H9 (cell line): ENCODE measurements around the gene PLCL1. TPM values are rescaled to one million over a fixed set of nuclear protein-coding genes. Genes with fewer than 3 reads are reported as not detected.

Experiments used
- DNase-seq: peaks from one replicate; pipeline ENCODE4 v3.0.0-alpha.2; 2017
- H2AFZ ChIP-seq: one replicate; pipeline ENCODE4 v1.6.1; 2013; ENCODE audit warnings: mild to moderate bottlenecking, low read length, control low read depth, moderate library complexity
- H2AK5ac ChIP-seq: 2 replicates; pipeline ENCODE4 v1.6.1; 2013; ENCODE audit warnings: low read length, control low read depth, mixed read lengths; ENCODE audit not compliant: insufficient read length
- H2BK120ac ChIP-seq: one replicate; pipeline ENCODE4 v1.6.1; 2013; ENCODE audit warnings: low read depth, mild to moderate bottlenecking, low read length, control low read depth, inconsistent platforms; ENCODE audit not compliant: poor library complexity, severe bottlenecking
- H2BK12ac ChIP-seq: 2 replicates; pipeline ENCODE4 v1.6.1; 2013; ENCODE audit warnings: low read length, control low read depth, mixed read lengths, low read depth; ENCODE audit not compliant: insufficient read length
- H2BK15ac ChIP-seq: 2 replicates; pipeline ENCODE4 v1.6.1; 2013; ENCODE audit warnings: low read depth, low read length, control low read depth
- H2BK20ac ChIP-seq: one replicate; pipeline ENCODE4 v1.6.1; 2013; ENCODE audit warnings: low read depth, mild to moderate bottlenecking, low read length, control low read depth, inconsistent platforms; ENCODE audit not compliant: poor library complexity, severe bottlenecking
- H2BK5ac ChIP-seq: 2 replicates; pipeline ENCODE4 v1.6.1; 2013; ENCODE audit warnings: low read length, control low read depth, mixed read lengths; ENCODE audit not compliant: insufficient read length
- H3K14ac ChIP-seq: 2 replicates; pipeline ENCODE4 v1.6.1; 2013; ENCODE audit warnings: low read length, control low read depth; ENCODE audit not compliant: insufficient read depth
- H3K18ac ChIP-seq: 2 replicates; pipeline ENCODE4 v1.6.1; 2013; ENCODE audit warnings: low read depth, mild to moderate bottlenecking, mixed read lengths, low read length, control low read depth; ENCODE audit not compliant: insufficient read length
- H3K23ac ChIP-seq: 2 replicates; pipeline ENCODE4 v1.6.1; 2013; ENCODE audit warnings: low read length, control low read depth, mixed read lengths, low read depth; ENCODE audit not compliant: insufficient read length
- H3K23me2 ChIP-seq: 2 replicates; pipeline ENCODE4 v1.6.1; 2013; ENCODE audit warnings: low read depth, mild to moderate bottlenecking, mixed read lengths, low read length, control low read depth; ENCODE audit not compliant: insufficient read length, poor library complexity, severe bottlenecking
- H3K27ac ChIP-seq: 2 replicates; pipeline ENCODE4 v1.5.1; 2013; ENCODE audit warnings: low read length, control low read depth, mixed read lengths, low read depth; ENCODE audit not compliant: insufficient read length
- H3K27me3 ChIP-seq: 2 replicates; pipeline ENCODE4 v1.6.1; 2013; ENCODE audit warnings: low read length, control low read depth, inconsistent platforms; ENCODE audit not compliant: insufficient read depth
- H3K4ac ChIP-seq: 2 replicates; pipeline ENCODE4 v1.6.1; 2013; ENCODE audit warnings: low read depth, mild to moderate bottlenecking, control low read depth, inconsistent platforms, low read length, moderate library complexity
- H3K4me1 ChIP-seq: 2 replicates; pipeline ENCODE4 v1.6.1; 2013; ENCODE audit warnings: low read length, control low read depth, inconsistent platforms; ENCODE audit not compliant: insufficient read depth
- H3K4me2 ChIP-seq: 2 replicates; pipeline ENCODE4 v1.6.1; 2013; ENCODE audit warnings: low read length, control low read depth, mixed read lengths; ENCODE audit not compliant: insufficient read length, insufficient read depth
- H3K56ac ChIP-seq: 2 replicates; pipeline ENCODE4 v1.6.1; 2013; ENCODE audit warnings: low read depth, mild to moderate bottlenecking, mixed read lengths, low read length, control low read depth; ENCODE audit not compliant: insufficient read length
- H3K79me1 ChIP-seq: 2 replicates; pipeline ENCODE4 v1.6.1; 2013; ENCODE audit warnings: low read depth, mild to moderate bottlenecking, moderate library complexity, low read length, control low read depth, inconsistent platforms; ENCODE audit not compliant: insufficient read depth, poor library complexity, severe bottlenecking
- H3K79me2 ChIP-seq: 2 replicates; pipeline ENCODE4 v1.6.1; 2013; ENCODE audit warnings: low read length, control low read depth, inconsistent platforms; ENCODE audit not compliant: insufficient read depth
- H3K9ac ChIP-seq: 2 replicates; pipeline ENCODE4 v1.6.1; 2013; ENCODE audit warnings: low read length, control low read depth, mixed read lengths; ENCODE audit not compliant: insufficient read length; ENCODE audit errors: extremely low read depth
- H3K9me3 ChIP-seq: one replicate; pipeline ENCODE4 v1.6.1; 2013; ENCODE audit warnings: low read depth, low read length, inconsistent platforms; ENCODE audit not compliant: control insufficient read depth
- H3T11ph ChIP-seq: one replicate; pipeline ENCODE4 v1.6.1; 2013; ENCODE audit warnings: mild to moderate bottlenecking, low read length, control low read depth, inconsistent platforms
- H4K20me1 ChIP-seq: one replicate; pipeline ENCODE4 v1.6.1; 2013; ENCODE audit not compliant: control insufficient read depth, insufficient read length, insufficient read depth
- H4K5ac ChIP-seq: 2 replicates; pipeline ENCODE4 v1.6.1; 2013; ENCODE audit warnings: low read depth, mild to moderate bottlenecking, mixed read lengths, low read length, control low read depth; ENCODE audit not compliant: insufficient read length
- H4K8ac ChIP-seq: replicated peaks from 2 replicates; pipeline ENCODE4 v1.6.1; 2013; ENCODE audit warnings: low read length, control low read depth, mixed read lengths, low read depth; ENCODE audit not compliant: insufficient read length
- H4K91ac ChIP-seq: 2 replicates; pipeline ENCODE4 v1.6.1; 2013; ENCODE audit warnings: low read depth, mild to moderate bottlenecking, moderate library complexity, mixed read lengths, low read length, control low read depth; ENCODE audit not compliant: insufficient read length
- H3K27ac Mint-ChIP-seq, 3 experiments: 2 replicates in 2 of 3; 3 replicates in 1 of 3; pipeline ENCODE4 v1.8.0; 2020 to 2021; ENCODE audit warnings: mixed read lengths in 3 of 3, mild to moderate bottlenecking in 1 of 3, moderate library complexity in 1 of 3
- H3K27me3 Mint-ChIP-seq: 2 replicates; pipeline ENCODE4 v1.8.0; 2021; ENCODE audit warnings: low read depth, mild to moderate bottlenecking, moderate library complexity, mixed read lengths
- H3K36me3 Mint-ChIP-seq, 3 experiments: 2 replicates in 2 of 3; 3 replicates in 1 of 3; pipeline ENCODE4 v1.8.0; 2020 to 2021; ENCODE audit warnings: low read depth in 3 of 3, mixed read lengths in 3 of 3; ENCODE audit not compliant: insufficient read depth in 1 of 3
- H3K4me1 Mint-ChIP-seq, 2 experiments: 2 replicates each; pipeline ENCODE4 v1.8.0; 2020; ENCODE audit warnings: mixed read lengths in 2 of 2
- H3K4me3 Mint-ChIP-seq, 2 experiments: 2 replicates in 1 of 2; 3 replicates in 1 of 2; pipeline ENCODE4 v1.8.0; 2020 to 2021; ENCODE audit warnings: mild to moderate bottlenecking in 2 of 2, mixed read lengths in 2 of 2, moderate library complexity in 1 of 2
- H3K9me3 Mint-ChIP-seq, 2 experiments: 2 replicates in 1 of 2; 3 replicates in 1 of 2; pipeline ENCODE4 v1.8.0; 2020; ENCODE audit warnings: mild to moderate bottlenecking in 2 of 2, mixed read lengths in 2 of 2, moderate library complexity in 1 of 2
- whole genome bisulfite sequencing: extraction: QIAGEN DNeasy Blood & Tissue Kit; methylation state at CpG from one replicate; pipeline ENCODE4 v1.1.7; 2013; ENCODE audit warnings: missing lambda C conversion rate, low lambda C conversion rate, mixed read lengths; ENCODE audit not compliant: insufficient read length; ENCODE audit errors: extremely low coverage; 5-methylcytosine and 5-hydroxymethylcytosine counted together
- total RNA-seq: library from RNA; stranded (reverse); gene quantifications from 2 replicates; pipeline ENCODE4 v1.2.1, GENCODE V29; 2021
- TF ChIP-seq, protein P1 (sequence below): fragments of 200-600 bp; sonication (generic); conservative IDR thresholded peaks from 3 replicates; pipeline ENCODE4 v1.8.0; 2021; ENCODE audit warnings: antibody characterized with exemption, mild to moderate bottlenecking

The PLCL1 gene
- total RNA-seq, 1 experiment from 2014 or later: 0.04 TPM

DNA sequence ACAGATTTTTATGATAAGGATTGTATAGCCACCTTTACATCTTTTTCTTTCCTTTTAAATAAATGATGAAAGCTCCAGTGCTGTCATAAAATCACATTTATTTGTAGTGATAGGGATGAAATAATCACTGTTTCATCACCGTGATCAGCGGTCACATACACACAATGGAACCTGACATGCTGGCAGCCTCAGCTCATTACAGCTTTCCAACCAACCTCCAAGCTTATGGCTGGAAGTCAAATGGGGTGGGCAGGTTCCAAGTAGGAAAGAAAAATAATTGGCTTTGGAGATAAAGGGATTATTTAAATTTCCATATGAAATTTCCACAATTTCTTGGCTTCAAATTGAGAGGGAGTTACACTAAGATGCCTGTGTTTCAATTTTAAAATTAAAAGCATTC, 251.3 kb downstream of the PLCL1 start:
- Histone ChIP-seq H3K14ac (no peak overlapping the region), H3K18ac (no peak overlapping the region), H2BK20ac (no peak overlapping the region), H3K27me3 (no peaks in the 10 kb centered on the region), H3K79me2 (no peaks in the 10 kb centered on the region), H3K27ac (no peak overlapping the region), H4K91ac (no peak overlapping the region), H3K4me1 (no peaks in the 10 kb centered on the region), H4K20me1 (no peaks in the 10 kb centered on the region), H3K79me1 (no peaks in the 10 kb centered on the region), H3K9me3 (no peaks in the 10 kb centered on the region), H2AK5ac (no peak overlapping the region), H4K8ac (no peak overlapping the region), H3K56ac (no peak overlapping the region), H3K23ac (no peak overlapping the region), H2BK12ac (no peak overlapping the region), H2BK5ac (no peak overlapping the region), H3K4me2 (no peak overlapping the region), H2BK120ac (no peak overlapping the region), H2BK15ac (no peak overlapping the region), H2AFZ (no peak overlapping the region), H3K9ac (no peak overlapping the region), H4K5ac (no peak overlapping the region), H3K23me2 (no peaks in the 10 kb centered on the region), H3T11ph (no peak overlapping the region), H3K4ac (no peak overlapping the region)
- no peak overlapping the region for H3K27ac Mint-ChIP-seq
- no peak for DNase-seq
- H3K4me3 Mint-ChIP-seq: no peak overlapping the region
- H3K36me3 Mint-ChIP-seq: no peaks in the 10 kb centered on the region
- peaks cover 2% of the 10 kb centered on the region; the same call in 1 of the 2 replicates for H3K27me3 Mint-ChIP-seq
- TF ChIP-seq, protein P1, sequence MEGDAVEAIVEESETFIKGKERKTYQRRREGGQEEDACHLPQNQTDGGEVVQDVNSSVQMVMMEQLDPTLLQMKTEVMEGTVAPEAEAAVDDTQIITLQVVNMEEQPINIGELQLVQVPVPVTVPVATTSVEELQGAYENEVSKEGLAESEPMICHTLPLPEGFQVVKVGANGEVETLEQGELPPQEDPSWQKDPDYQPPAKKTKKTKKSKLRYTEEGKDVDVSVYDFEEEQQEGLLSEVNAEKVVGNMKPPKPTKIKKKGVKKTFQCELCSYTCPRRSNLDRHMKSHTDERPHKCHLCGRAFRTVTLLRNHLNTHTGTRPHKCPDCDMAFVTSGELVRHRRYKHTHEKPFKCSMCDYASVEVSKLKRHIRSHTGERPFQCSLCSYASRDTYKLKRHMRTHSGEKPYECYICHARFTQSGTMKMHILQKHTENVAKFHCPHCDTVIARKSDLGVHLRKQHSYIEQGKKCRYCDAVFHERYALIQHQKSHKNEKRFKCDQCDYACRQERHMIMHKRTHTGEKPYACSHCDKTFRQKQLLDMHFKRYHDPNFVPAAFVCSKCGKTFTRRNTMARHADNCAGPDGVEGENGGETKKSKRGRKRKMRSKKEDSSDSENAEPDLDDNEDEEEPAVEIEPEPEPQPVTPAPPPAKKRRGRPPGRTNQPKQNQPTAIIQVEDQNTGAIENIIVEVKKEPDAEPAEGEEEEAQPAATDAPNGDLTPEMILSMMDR: no peak
- WGBS: no CpG with 5 or more reads among the region's 2 CpGs
- H3K9me3 Mint-ChIP-seq: no peaks in the 10 kb centered on the region
- no peaks in the 10 kb centered on the region for H3K4me1 Mint-ChIP-seq
